ENCODE results near the gene RALGPS1.
A peak's percentile ranks its signal among the peaks of the same experiment; 100 is the strongest.

The RALGPS1 gene

GRCh38 chr9:127233989-127234388 is 319.4 kb downstream of the RALGPS1 start:
- no peak overlapping the region for H3K4me3 ChIP-seq (ENCODE audit: low read depth, low read length)

- no peak overlapping the region for H3K4me3 ChIP-seq (ENCODE audit: low read depth, low read length)
Observed at GRCh38 chr9:127237801-127238200, 323.2 kb downstream of the RALGPS1 start.

GRCh38 chr9:127241354-127241753 is 326.8 kb downstream of the RALGPS1 start:
- no peak overlapping the region for H3K4me3 ChIP-seq (ENCODE audit: low read depth, low read length)

GRCh38 chr9:127244609-127245601 is 330.3 kb downstream of the RALGPS1 start:
- H3K4me3 ChIP-seq (ENCODE audit: low read depth, low read length), result peak overlapping the region; percentile 68

GRCh38 chr9:127245637-127246164 is 331.1 kb downstream of the RALGPS1 start:
- H3K4me3 ChIP-seq (ENCODE audit: low read depth, low read length), result peak overlapping the region; percentile 68

GRCh38 chr9:127248241-127248640 is 333.7 kb downstream of the RALGPS1 start:
- H3K4me3 ChIP-seq (ENCODE audit: low read depth, low read length), result no peak overlapping the region

- H3K4me3 ChIP-seq (ENCODE audit: low read depth, low read length), result no peak overlapping the region
Observed at GRCh38 chr9:127249877-127250276, 335.3 kb downstream of the RALGPS1 start.

- H3K4me3 ChIP-seq (ENCODE audit: low read depth, low read length), result no peak overlapping the region
Observed at GRCh38 chr9:127250896-127251391, 336.4 kb downstream of the RALGPS1 start.

- no peak overlapping the region for H3K4me3 ChIP-seq (ENCODE audit: low read depth, low read length)
Observed at GRCh38 chr9:127252410-127253318, 338.1 kb downstream of the RALGPS1 start.

GRCh38 chr9:127253446-127253845 is 338.9 kb downstream of the RALGPS1 start:
- no peak overlapping the region for H3K4me3 ChIP-seq (ENCODE audit: low read depth, low read length)

- H3K4me3 ChIP-seq (ENCODE audit: low read depth, low read length), result no peak overlapping the region
Observed at GRCh38 chr9:127255692-127256091, 341.1 kb downstream of the RALGPS1 start.

GRCh38 chr9:127256324-127256723 is 341.7 kb downstream of the RALGPS1 start:
- no peak overlapping the region for H3K4me3 ChIP-seq (ENCODE audit: low read depth, low read length)

GRCh38 chr9:127258606-127259471 is 344.3 kb downstream of the RALGPS1 start:
- no peak overlapping the region for H3K4me3 ChIP-seq (ENCODE audit: low read depth, low read length)

GRCh38 chr9:127262602-127263001 is 348.0 kb downstream of the RALGPS1 start:
- no peak overlapping the region for H3K4me3 ChIP-seq (ENCODE audit: low read depth, low read length)

- H3K4me3 ChIP-seq (ENCODE audit: low read depth, low read length), result no peak overlapping the region
Observed at GRCh38 chr9:127263237-127263636, 348.7 kb downstream of the RALGPS1 start.

GRCh38 chr9:127263664-127264063 is 349.1 kb downstream of the RALGPS1 start:
- no peak overlapping the region for H3K4me3 ChIP-seq (ENCODE audit: low read depth, low read length)

GRCh38 chr9:127264462-127265219 is 350.1 kb downstream of the RALGPS1 start, which contains the start of gene GARNL3:
TSS of gene GARNL3 (plus strand) at chr9:127264774. CDS start at chr9:127264878, 104 bp downstream.
- H3K4me3 ChIP-seq (ENCODE audit: low read depth, low read length), result no peak within 1 kb of the TSS

GRCh38 chr9:127267793-127268525 is 353.4 kb downstream of the RALGPS1 start:
- H3K4me3 ChIP-seq (ENCODE audit: low read depth, low read length), result no peak overlapping the region

- H3K4me3 ChIP-seq (ENCODE audit: low read depth, low read length), result no peak overlapping the region
Observed at GRCh38 chr9:127269449-127269848, 354.9 kb downstream of the RALGPS1 start.

Measured in iPS-11a (cell line).